ENCODE data around the gene HOXB3.

- TF ChIP-seq CTCF (IDR thresholded peaks at IDR 0.05; ENCODE audit: insufficient read depth, low read depth, low read length) = no peak
- TF ChIP-seq EZH2 (IDR thresholded peaks at IDR 0.05; ENCODE audit: insufficient read depth, low read length) = no peak
Observed at GRCh38 chr17:48601207-48601538, 11.1 kb upstream of the HOXB3 start.

All from astrocyte (in vitro differentiated cells and primary cell).